ENCODE data around the gene KLHL29. TPM values are rescaled to one million over a fixed set of nuclear protein-coding genes. Genes with fewer than 3 reads are reported as not detected.

KLHL29 gene
- polyA plus RNA-seq, 4 donors, result 10.7 to 14.3 (median 11.9) TPM

DNA sequence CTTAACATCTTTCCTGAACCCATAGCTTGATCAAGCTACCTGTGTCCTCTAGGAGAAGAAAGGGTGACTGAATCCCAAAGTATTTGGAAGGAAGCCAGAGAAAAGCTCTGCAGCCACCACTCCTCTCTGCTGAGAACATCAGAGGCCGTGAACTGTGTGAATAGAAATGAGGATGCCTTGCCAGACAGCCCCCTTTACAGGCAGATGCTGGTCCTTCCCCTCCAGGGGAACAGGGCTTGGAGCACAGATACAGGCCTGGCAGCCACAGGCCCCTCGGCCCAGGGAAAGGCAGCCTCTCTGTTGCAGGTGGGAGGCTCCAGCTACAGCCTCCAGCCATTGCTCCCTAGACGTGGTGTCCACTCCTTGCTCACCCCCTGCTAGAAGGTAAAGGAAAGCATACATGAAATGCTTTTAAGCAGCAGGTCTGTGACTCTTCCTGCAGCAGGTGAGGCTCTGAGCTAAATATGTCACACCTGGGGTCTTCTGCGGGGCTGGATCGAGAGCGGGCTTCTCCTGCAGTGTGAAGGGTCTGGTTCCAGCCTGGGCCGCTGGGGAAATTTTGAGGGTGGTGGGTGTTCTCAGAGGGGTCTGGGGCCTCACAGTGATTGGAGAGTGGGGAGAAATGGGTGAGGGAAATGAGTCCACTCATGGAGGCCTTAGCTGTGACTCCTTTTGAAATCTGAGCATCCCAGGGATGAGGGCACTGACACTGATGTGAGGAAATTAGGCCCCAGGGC, 234.0 kb downstream of the KLHL29 start:
- DNase-seq (ENCODE audit: low read depth in 4 of 4, low spot score in 3 of 4), result no peak

DNA sequence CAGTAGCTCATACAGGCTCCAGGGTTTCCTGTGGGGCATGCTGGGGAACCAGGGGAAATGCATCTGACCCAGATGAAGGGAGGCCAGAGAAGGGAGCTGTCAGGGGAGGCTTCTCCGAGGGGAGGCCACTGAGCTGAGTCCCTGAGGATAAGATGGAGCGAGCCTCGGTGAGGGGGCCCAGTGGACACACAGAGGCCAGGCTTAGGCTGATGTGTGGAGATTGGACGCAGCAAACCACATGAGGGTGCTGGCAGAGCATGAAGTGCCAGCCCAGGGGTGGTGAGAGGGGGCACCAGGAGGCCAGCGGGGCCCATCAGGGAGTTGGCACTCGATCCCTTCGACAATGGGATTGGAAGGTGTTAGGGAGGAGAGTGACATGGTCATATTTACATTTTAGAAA, 235.0 kb downstream of the KLHL29 start:
- no peak for DNase-seq (ENCODE audit: low read depth in 4 of 4, low spot score in 3 of 4)

DNA sequence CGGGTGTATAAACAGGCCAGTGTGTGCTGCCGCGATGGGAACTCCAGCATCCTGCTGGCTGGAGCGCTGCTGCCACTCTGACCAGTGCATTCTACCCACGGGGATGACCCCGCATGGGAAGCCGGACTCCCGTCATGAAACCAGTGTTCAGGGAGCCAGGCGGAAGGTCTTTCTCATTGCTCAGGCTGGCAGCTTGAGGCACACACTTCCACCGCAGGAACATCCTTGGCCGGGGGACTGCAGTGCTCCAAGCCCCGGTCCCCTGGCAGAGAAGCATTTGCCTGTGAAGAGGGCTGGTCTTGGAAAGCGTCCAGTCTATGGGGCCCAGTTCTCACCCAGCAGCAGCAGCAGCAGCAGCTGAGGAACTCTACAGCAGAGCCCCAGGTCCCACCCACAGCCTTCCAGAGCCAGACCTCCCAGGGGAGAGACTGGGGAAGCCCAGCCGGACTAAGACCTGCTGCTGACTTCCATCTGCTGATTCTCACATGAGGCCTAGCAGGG, 235.9 kb downstream of the KLHL29 start:
- no peak for DNase-seq (ENCODE audit: low read depth in 4 of 4, low spot score in 3 of 4)

GRCh38 chr2:23621616-23622015, 236.6 kb downstream of the KLHL29 start:
- DNase-seq (ENCODE audit: low read depth in 4 of 4, low spot score in 3 of 4), result no peak

DNA sequence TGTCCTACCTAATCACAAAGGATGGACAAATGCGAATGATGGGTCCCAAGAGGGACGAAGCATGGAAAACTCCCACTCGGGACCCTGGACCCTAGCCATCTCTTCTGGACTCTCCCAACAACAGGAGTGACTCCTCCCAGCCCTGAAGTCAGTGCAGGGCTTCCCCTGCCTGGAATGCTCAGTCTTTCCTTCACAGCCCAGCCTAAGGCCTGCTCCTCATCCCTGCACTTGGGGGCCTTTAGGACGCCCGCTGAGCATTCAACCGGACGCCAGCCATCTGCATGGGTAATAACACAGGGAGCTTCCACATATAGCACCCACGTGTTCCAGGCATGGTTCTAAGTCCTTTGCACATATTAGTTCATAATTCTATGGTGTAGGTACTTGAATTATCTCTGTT, 237.5 kb downstream of the KLHL29 start:
- DNase-seq (ENCODE audit: low read depth in 4 of 4, low spot score in 3 of 4), result no peak

DNA sequence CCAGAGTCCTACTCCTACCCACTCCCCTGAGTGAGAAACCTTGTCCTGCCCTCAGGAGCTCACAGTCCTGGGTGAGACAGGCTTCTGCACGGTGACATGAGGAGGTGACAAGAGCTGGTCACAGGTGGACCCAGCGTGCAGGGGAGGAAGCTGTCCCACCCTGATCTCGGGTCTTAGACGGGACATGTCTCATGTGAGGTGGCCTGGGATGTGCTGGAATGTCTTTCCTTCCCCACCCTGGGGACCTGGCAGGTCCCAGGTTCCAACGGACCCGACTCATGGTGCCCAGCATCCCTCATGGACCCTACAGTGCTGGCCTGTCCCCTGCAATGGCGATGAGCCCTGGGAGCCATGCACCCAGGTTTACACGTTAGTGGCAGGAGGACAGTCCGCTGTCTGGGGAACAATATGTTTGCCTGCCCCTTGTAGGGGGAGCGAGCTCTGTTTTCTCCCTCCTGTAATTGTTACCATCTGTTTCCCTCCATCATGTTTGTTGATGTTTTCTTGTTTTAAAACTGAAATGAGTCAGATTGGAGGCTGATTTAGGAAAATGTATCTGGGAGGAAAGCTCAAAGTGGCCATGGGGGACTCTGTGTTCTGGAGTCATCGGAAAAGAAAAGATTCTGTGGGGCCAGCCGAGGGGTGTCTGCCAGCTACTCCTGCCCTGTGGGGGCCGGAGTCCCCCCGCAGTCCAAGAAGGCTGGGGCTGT, 238.1 kb downstream of the KLHL29 start:
- no peak for DNase-seq (ENCODE audit: low read depth in 4 of 4, low spot score in 3 of 4)

DNA sequence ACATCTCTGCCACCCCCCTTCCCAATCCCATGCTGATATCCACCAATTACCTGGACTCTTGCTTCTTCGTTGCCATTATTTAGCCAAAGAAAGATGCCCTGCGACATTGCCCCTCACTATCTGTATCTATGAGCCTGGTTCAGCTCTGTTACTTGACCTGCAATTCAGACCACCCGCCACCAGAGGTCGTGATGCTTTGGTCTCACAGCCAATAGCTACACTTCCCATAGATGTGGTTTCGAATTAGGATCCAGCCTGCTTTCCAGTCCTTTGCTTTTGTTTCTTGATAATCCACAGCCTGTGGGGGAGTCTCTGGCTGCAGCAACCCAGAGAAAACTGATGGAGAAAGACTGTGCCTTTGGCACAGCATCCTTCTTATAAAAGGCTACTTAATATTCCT, 239.4 kb downstream of the KLHL29 start:
- no peak for DNase-seq (ENCODE audit: low read depth in 4 of 4, low spot score in 3 of 4)

GRCh38 chr2:23624915-23625314, 239.9 kb downstream of the KLHL29 start:
- no peak for DNase-seq (ENCODE audit: low read depth in 4 of 4, low spot score in 3 of 4)

GRCh38 chr2:23625726-23626125, 240.7 kb downstream of the KLHL29 start:
- DNase-seq (ENCODE audit: low read depth in 4 of 4, low spot score in 3 of 4), result no peak

DNA sequence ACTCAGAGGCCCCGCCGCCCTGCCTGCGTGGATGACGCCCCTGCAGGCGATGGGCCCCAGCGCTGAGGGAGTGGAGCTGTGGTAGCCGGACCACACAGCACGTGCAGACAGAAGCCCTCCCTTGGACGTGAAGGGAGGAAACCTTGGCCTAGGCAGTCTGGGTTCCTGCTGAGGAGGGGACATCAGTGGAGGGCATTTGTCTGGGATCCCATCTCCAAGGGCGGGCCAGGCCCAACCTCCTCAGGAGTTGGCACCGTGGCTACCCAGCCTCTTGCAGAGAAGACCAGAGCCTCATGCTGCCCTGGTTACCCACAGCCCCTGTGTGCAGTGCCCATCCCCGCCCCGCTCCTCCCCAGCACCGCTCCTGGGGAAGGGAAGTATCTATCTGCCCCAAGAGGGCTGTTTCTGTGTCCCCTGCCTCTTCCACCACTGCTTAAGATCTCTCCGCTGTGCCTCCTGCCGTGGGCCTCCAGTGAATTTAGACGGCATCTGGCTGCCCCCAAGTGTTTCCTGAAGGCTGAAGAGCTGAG, 241.8 kb downstream of the KLHL29 start:
- DNase-seq (ENCODE audit: low read depth in 4 of 4, low spot score in 3 of 4), result no peak

DNA sequence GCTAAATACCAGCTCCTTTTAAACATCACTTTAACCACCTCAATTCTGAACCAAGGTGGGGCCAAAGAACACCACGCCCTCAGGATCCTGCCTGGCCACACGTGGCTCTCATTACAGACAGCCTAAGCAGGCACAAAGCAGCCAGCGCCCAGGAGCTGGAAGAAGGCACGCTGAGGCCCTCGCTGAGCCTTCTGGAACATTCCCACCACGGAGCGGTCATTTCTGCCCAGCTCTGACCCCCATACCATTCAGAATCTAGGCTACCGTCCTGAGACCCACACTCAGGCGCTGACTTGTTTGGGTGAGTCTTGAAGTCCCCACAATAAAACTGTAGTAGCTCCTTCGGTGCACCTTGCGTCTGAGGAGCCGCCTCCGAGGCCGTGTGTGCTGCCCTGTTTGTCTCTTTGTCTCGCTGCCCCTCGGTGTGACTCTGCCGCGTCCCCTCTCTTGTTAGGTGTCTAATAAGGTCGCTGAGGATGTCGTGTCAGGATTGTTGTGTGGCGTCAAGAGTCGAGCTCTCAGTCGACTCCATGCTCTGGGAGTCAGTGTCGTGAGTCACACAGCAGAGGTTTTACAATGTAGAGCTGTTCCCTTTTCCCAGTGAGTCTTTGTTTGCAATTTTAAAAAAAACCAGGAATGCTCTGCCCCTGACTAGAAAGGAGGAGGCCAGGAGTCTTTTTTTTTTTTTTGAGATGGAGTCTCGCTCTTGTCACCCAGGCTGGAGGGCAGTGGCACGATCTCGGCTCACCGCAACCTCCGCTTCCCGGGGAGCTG, 242.4 kb downstream of the KLHL29 start:
- DNase-seq (ENCODE audit: low read depth in 4 of 4, low spot score in 3 of 4), result no peak

- no peak for DNase-seq (ENCODE audit: low read depth in 4 of 4, low spot score in 3 of 4)
These were observed 244.2 kb downstream of the KLHL29 start for GRCh38 chr2:23628926-23629771.

GRCh38 chr2:23629772-23630480, 244.9 kb downstream of the KLHL29 start:
- DNase-seq (ENCODE audit: low read depth in 4 of 4, low spot score in 3 of 4), result no peak

GRCh38 chr2:23630961-23631360, 246.0 kb downstream of the KLHL29 start:
- DNase-seq (ENCODE audit: low read depth in 4 of 4, low spot score in 3 of 4), result no peak

DNA sequence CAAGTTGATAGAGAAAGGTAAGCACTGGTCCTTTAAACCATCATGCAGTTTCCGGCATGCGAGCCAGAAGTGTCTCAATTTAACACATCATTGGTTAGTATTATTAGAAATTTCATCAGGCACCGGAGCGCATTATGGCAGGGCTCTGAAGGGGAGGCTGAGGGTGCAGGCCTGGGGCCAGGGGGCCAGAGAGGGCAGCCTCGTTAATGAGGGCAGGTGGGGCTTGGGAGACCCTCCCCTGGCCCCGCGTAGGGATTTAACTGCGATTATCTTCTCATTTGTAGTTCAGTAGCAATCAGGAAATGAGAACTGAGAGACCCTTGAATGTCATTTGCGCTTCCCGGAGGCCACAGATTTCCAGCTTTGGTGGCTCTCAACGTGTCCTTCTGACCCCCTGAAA, 246.4 kb downstream of the KLHL29 start:
- no peak for DNase-seq (ENCODE audit: low read depth in 4 of 4, low spot score in 3 of 4)

- no peak for DNase-seq (ENCODE audit: low read depth in 4 of 4, low spot score in 3 of 4)
These were observed 247.4 kb downstream of the KLHL29 start for GRCh38 chr2:23632386-23632785.

DNA sequence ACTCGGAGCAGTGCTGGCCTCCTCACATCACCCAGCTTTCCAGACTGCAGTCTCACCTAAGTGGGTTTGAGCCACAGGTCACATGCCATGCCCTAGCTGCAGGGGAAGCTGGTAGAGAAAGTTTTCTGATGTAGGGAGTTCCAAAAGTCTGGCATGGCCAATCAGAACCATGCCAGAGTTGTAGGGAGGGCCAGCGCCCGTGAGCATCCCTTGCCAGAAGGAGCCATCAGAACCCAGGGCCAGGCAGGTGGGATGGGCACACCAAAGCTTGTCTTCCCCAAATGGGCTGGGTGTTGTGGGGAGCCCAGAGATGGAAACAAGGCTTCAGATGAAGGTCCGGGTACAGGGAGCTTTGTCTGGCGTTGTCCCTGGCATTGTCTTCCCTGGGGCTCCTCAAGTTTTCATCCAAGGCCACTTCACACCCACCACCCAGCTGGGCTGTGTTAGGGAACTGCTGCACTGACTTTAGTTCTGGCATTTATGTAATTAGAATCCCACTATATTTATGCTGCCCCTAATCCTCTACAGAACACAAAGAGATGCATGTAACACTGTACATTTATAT, 247.9 kb downstream of the KLHL29 start:
- no peak for DNase-seq (ENCODE audit: low read depth in 4 of 4, low spot score in 3 of 4)

DNA sequence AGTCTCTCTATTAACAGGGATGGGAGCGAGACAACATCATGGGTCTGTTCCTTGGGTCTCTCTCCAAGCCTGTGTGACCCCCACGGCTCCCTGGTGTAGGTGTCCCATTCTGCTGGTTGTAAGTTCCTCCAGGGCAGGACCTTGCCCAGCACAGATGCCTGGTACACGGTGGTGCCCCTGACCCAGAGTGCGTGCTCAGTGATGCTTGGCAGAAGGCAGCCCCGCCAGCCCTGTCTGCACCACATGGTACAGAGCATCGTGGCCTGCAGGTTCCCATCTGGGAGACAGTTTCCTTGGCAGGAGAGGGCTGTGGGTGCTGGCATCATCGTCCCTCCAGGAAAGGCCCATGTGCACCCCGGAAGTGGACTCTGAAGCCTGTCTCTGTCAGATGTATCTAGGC, 249.0 kb downstream of the KLHL29 start:
- DNase-seq (ENCODE audit: low read depth in 4 of 4, low spot score in 3 of 4), result no peak
